ENCODE data around the gene TBCC.

Gene TBCC

GRCh38 chr6:42727087-42727611, 18.8 kb downstream of the TBCC start:
- TF ChIP-seq GATA3 (IDR thresholded peaks at IDR 0.05; ENCODE audit: low read depth, low read length) (no peak), GATA2 (IDR thresholded peaks at IDR 0.05; ENCODE audit: low read depth, low read length) (no peak)

DNA sequence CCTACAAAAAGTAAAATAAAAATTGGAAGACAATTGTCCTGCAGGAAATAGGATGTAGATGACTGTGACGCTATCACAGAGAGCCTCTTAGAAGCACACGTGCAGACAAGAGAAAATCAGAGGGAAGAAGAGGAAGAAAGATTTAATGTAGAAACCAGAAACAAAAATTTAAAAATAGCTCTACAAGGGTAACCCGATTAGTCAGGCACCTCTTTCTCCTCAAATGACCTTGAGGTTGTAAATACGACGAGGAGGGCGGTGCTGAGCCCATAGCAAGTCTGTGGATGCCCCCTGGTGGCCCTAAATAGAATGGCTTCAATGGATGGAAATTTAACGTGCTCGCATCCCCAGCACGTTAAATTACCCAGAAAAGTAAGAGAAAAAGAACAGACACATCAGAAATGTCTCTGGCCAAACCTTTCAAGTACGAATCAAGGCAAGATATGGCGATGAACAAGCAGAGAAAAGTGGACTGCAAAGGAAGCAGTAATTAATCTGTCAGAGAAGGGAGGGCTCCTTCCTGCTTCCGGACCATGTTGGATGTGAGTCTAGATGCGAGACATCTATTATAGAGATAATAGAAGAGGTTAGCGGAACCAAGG, 19.3 kb downstream of the TBCC start:
- no peak for TF ChIP-seq GATA3 (IDR thresholded peaks at IDR 0.05; ENCODE audit: low read depth, low read length)
- TF ChIP-seq GATA2 (IDR thresholded peaks at IDR 0.05; ENCODE audit: low read depth, low read length), result no peak

GRCh38 chr6:42726026-42726425, 19.9 kb downstream of the TBCC start:
- TF ChIP-seq GATA3 (IDR thresholded peaks at IDR 0.05; ENCODE audit: low read depth, low read length) (no peak), GATA2 (IDR thresholded peaks at IDR 0.05; ENCODE audit: low read depth, low read length) (no peak)

DNA sequence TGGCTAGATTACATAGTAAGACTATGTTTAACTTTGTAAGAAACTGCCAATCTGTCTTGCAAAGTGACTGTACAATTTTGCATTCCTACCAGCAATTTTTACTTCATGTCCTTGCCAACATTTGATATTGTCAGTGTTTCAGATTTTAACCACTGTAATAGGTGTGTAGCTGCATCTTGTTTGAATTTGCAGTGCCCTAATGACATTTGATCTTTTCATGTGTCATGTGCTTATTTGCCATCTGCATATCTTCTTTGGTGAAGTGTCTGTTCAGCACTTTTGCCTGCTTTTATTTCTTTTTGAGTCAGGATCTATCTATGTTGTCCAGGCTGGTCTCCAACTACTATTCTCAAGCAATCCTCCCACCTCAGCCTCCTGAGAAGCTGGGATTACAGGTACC, 21.1 kb downstream of the TBCC start:
- TF ChIP-seq GATA3 (IDR thresholded peaks at IDR 0.05; ENCODE audit: low read depth, low read length) (no peak), GATA2 (IDR thresholded peaks at IDR 0.05; ENCODE audit: low read depth, low read length) (no peak)

DNA sequence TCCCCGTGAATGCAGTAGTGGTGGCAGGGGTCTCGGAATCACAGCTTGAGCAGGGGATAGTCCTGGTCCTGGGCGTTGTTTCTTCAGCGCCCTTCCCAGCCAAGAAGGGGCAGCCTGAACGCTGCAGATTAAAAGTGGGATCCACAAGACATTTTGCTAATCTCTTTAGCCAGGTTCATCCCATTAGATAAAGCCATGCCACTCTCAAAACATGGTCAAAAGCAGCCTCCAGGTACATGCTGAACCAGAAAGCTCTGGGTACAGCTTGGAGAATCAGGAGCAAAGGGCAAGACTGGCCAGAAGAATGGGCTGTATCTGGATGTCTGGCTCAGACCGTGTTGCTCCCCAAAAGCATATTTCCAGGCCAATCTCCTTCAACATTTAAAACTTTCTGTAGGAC, 23.4 kb downstream of the TBCC start, which contains the start of gene PRPH2:
TSS of gene PRPH2 (minus strand) at position 101 of the 400 bp plus-strand sequence. CDS start 263 bp downstream, outside the sequence.
- no peak for TF ChIP-seq GATA3 (IDR thresholded peaks at IDR 0.05; ENCODE audit: low read depth, low read length)

DNA sequence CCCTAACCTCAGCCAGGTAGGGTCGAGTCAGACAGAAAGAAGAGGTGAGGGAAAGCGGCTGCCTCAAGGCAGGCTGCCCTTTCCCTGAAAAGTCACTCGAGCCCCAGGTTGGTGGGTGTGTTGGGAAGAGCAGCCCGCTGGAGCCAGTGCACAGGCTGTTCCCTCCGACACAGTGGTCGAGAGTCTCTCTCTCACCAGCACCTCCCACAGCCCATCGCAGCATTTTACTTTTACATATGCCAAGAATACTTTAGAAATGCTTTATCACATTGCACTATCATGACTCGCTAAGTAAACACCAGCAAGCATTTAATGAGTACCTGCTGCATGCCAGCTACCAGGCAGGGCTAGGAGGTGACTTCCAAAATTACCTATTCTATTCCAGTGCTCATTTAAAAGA, 25.2 kb downstream of the TBCC start:
- no peak for TF ChIP-seq GATA3 (IDR thresholded peaks at IDR 0.05; ENCODE audit: low read depth, low read length)
- TF ChIP-seq GATA2 (IDR thresholded peaks at IDR 0.05; ENCODE audit: low read depth, low read length), result no peak

GRCh38 chr6:42715871-42716270, 30.0 kb downstream of the TBCC start:
- TF ChIP-seq GATA3 (IDR thresholded peaks at IDR 0.05; ENCODE audit: low read depth, low read length) (no peak), GATA2 (IDR thresholded peaks at IDR 0.05; ENCODE audit: low read depth, low read length) (no peak)

DNA sequence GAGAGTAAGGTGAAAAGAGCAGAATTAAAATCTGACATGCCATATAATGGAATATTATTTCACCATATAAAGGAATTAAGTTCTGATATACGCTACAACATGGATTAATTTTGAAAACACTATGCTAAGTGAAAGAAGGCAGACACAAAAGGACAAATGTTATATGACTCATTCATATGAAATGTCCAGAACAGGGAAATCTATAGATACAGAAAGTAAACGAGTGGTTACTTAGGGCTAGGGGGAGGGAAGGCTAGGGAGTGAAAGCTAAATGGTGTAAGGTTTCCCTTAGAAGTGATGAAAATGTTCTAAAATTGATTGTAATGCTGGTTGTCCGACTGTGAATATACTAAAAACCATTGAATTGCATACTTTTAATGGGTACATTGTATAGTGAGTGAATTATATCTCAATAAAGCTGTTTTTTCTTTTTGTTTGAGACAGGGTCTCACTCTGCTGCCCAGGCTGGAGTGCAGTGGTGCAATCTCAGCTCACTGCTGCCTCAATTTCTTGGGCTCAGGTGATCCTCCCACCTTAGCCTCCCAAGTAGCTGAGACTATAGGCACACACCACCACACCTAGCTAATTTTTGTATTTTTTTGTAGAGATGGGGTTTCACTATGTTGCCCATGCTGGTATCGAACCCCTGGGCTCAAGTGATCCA, 31.7 kb downstream of the TBCC start:
- TF ChIP-seq GATA3 (IDR thresholded peaks at IDR 0.05; ENCODE audit: low read depth, low read length) (no peak), GATA2 (IDR thresholded peaks at IDR 0.05; ENCODE audit: low read depth, low read length) (no peak)

- TF ChIP-seq GATA3 (IDR thresholded peaks at IDR 0.05; ENCODE audit: low read depth, low read length), result no peak
- TF ChIP-seq GATA2 (IDR thresholded peaks at IDR 0.05; ENCODE audit: low read depth, low read length), result no peak
These were observed 34.0 kb downstream of the TBCC start for GRCh38 chr6:42711930-42712329.

DNA sequence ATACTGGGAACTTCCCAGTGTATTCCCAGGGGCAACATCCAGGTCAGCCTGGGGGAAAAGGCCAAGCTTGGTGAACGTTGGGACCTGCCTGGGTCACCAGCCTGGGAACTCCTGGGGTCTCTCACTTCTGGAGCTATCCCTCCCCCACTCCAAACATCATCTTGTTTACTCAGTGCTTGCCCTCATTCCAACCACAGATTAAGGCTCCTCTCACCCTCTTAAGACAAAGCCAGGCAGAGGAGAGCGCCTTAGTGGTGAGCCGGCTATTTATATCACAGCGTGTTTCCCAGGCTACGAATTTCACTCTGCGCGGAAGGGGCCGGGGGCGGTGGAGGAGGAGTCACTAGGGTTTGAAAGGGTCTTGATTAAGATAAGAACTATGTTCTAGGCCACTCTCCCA, 35.6 kb downstream of the TBCC start:
- TF ChIP-seq GATA3 (IDR thresholded peaks at IDR 0.05; ENCODE audit: low read depth, low read length) (no peak), GATA2 (IDR thresholded peaks at IDR 0.05; ENCODE audit: low read depth, low read length) (no peak)

DNA sequence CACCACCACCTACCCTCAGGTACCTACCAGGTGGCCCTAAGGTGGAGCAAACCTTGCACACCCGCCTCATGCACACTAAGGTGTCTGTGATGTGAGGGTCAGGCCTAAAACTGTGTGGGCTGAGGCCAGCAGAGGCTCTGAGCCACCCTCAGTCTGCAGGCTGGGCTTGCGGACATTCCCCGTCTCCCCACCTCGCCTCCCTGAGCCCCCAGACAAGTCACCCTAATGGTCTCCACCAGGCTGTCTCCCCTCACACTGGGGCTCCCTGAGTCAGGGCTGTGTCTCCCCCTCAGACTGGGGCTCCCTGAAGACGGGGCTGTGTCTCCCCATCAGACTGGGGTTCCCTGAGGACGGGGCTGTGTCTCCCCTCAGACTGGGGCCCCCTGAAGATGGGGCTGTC, 36.0 kb downstream of the TBCC start:
- TF ChIP-seq GATA2 (IDR thresholded peaks at IDR 0.05; ENCODE audit: low read depth, low read length), result no peak
- no peak for TF ChIP-seq GATA3 (IDR thresholded peaks at IDR 0.05; ENCODE audit: low read depth, low read length)

- TF ChIP-seq GATA2 (IDR thresholded peaks at IDR 0.05; ENCODE audit: low read depth, low read length) (no peak), GATA3 (IDR thresholded peaks at IDR 0.05; ENCODE audit: low read depth, low read length) (no peak)
These were observed 37.8 kb downstream of the TBCC start for GRCh38 chr6:42708096-42708495.

- TF ChIP-seq GATA2 (IDR thresholded peaks at IDR 0.05; ENCODE audit: low read depth, low read length), result no peak
These were observed 38.3 kb downstream of the TBCC start for GRCh38 chr6:42707595-42707994.

- TF ChIP-seq GATA2 (IDR thresholded peaks at IDR 0.05; ENCODE audit: low read depth, low read length), result no peak
- no peak for TF ChIP-seq GATA3 (IDR thresholded peaks at IDR 0.05; ENCODE audit: low read depth, low read length)
These were observed 40.9 kb downstream of the TBCC start for GRCh38 chr6:42704937-42705374.

GRCh38 chr6:42704251-42704936, 41.5 kb downstream of the TBCC start:
- TF ChIP-seq GATA3 (IDR thresholded peaks at IDR 0.05; ENCODE audit: low read depth, low read length) (no peak), GATA2 (IDR thresholded peaks at IDR 0.05; ENCODE audit: low read depth, low read length) (no peak)

Data from SH-SY5Y (cell line).